GM11168 (cell line): Measurements from ENCODE around the gene DCBLD1.

Source experiments
- in situ Hi-C: fragments of 300-500 bp; cut with MboI; formaldehyde crosslinking; loops from one replicate; pipeline ENCODE4 v1.12.0; 2022; ENCODE audit warnings: low sequenced_read_pairs; ENCODE audit not compliant: unreplicated experiment

The DCBLD1 gene

GRCh38 chr6:117520603-117521395 lies 38.3 kb downstream of the DCBLD1 start:
- in situ Hi-C loops: no loop called here

GRCh38 chr6:117521791-117522502 lies 39.5 kb downstream of the DCBLD1 start:
- in situ Hi-C loops: no loop called here

- in situ Hi-C loops: no loop called here
Observed at GRCh38 chr6:117525607-117526006, 43.1 kb downstream of the DCBLD1 start.

- in situ Hi-C loops: no loop called here
Observed at GRCh38 chr6:117530467-117531242, 48.2 kb downstream of the DCBLD1 start.

- in situ Hi-C loops: no loop called here
Observed at GRCh38 chr6:117531346-117531745, 48.9 kb downstream of the DCBLD1 start.

GRCh38 chr6:117531809-117532725 lies 49.6 kb downstream of the DCBLD1 start:
- in situ Hi-C loops: no loop called here

GRCh38 chr6:117533775-117534174 lies 51.3 kb downstream of the DCBLD1 start:
- in situ Hi-C loops: no loop called here

GRCh38 chr6:117534974-117535373 lies 52.5 kb downstream of the DCBLD1 start:
- in situ Hi-C loops: no loop called here

GRCh38 chr6:117536317-117536716 lies 53.8 kb downstream of the DCBLD1 start:
- in situ Hi-C loops: no loop called here

- in situ Hi-C loops: no loop called here
Observed at GRCh38 chr6:117538615-117539014, 56.1 kb downstream of the DCBLD1 start.

- in situ Hi-C loops: no loop called here
Observed at GRCh38 chr6:117540670-117541069, 58.2 kb downstream of the DCBLD1 start.

GRCh38 chr6:117542493-117542892 lies 60.0 kb downstream of the DCBLD1 start:
- in situ Hi-C loops: no loop called here

GRCh38 chr6:117544716-117545115 lies 62.2 kb downstream of the DCBLD1 start:
- in situ Hi-C loops: no loop called here

GRCh38 chr6:117545161-117545595 lies 62.7 kb downstream of the DCBLD1 start:
- in situ Hi-C loops: no loop called here

GRCh38 chr6:117546674-117547073 lies 64.2 kb downstream of the DCBLD1 start:
- in situ Hi-C loops: no loop called here

GRCh38 chr6:117547688-117548621 lies 65.5 kb downstream of the DCBLD1 start:
- in situ Hi-C loops: no loop called here

GRCh38 chr6:117548797-117549301 lies 66.4 kb downstream of the DCBLD1 start:
- in situ Hi-C loops: no loop called here

- in situ Hi-C loops: no loop called here
Observed at GRCh38 chr6:117549611-117550010, 67.1 kb downstream of the DCBLD1 start.
